GM20000 (cell line): ENCODE results near the gene SYT8.

ENCODE experiments used
- DNase-seq: peaks from one replicate; pipeline ENCODE4 v3.0.0; 2012; ENCODE audit warnings: low spot score
- CTCF ChIP-seq: IDR thresholded peaks from 2 replicates; pipeline ENCODE4 v1.5.1; 2012; ENCODE audit warnings: mild to moderate bottlenecking, control low read depth; ENCODE audit errors: extremely low read depth, missing control alignments

Gene SYT8

GRCh38 chr11:1829039-1829820 is 5.6 kb upstream of the SYT8 start:
- no peak for TF ChIP-seq CTCF
- no peak for DNase-seq

- no peak for DNase-seq
- TF ChIP-seq CTCF: no peak
Observed at GRCh38 chr11:1830004-1830321, 4.8 kb upstream of the SYT8 start.

- no peak for TF ChIP-seq CTCF
- DNase-seq: no peak
Observed at GRCh38 chr11:1830322-1831223, 4.2 kb upstream of the SYT8 start.

- TF ChIP-seq CTCF: no peak
- DNase-seq: no peak
Observed at GRCh38 chr11:1831338-1832210, 3.2 kb upstream of the SYT8 start.

- TF ChIP-seq CTCF: peak; percentile 88
- peak; percentile 90 for DNase-seq
Observed at GRCh38 chr11:1832211-1832919, 2.4 kb upstream of the SYT8 start.

- no peak for DNase-seq
- no peak for TF ChIP-seq CTCF
Observed at GRCh38 chr11:1832920-1833295, 1.9 kb upstream of the SYT8 start.
